ENCODE measurements around the gene CD58.

Gene CD58

DNA sequence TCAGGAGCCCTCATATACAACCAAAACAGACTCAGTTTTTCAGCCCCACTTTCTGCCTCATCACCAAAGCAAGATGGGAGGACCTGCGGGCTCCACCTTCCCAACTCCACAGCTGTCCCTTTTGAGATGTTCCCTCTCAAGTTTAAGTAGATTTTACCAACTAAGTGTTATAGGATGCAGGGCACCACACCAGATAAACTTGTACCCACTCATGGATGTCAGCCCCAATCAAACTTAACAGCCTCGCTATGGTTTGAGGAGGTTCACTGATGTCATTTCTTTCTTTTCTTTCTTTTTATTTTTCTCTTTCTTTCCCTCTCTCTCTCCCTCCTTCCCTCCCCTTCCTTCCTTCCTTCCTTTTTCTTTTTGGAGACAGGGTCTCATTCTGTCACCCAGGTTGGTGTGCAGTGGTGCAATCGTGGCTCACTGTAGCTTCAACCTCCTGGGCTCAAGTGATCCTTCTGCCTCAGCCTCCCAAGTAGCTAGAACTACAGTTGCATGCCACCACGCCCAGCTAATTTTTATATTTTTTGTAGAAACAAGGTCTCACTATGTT lies 13.4 kb downstream of the CD58 start:
- TF ChIP-seq CTCF (IDR thresholded peaks at IDR 0.05): no peak

DNA sequence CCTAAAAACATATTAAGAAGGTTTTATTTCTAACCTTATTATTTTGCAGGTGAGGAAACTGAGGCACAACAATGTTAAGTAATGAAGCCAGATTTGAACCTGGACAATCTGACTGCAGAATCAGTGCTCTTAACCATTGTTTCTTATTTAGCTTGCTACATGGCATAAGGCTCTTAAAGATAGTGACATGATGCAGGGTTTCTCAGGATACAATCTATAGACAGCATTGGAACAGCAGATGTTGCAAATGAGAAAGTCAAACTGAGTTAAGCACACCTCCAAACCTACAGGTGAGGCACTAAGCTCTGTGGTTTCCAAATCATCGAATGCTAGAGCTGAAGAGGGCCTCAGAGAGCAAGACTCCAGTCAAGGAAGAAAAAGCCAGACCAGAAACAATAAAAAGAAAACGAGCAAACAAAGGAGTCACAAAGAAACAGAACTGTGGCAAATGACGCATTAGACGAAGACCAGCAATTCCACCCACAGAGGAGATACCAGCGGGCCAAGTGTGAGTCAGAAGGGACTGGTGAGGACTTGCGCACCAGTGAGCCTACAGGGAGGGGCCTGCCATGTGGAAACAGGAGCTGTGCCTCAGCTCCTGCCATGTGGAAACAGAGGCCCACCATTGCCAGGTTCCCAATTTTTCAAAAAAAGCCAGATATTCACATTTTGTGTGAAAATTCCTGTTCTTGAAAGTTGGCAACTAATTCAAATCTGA lies 14.4 kb downstream of the CD58 start:
- no peak for TF ChIP-seq CTCF (IDR thresholded peaks at IDR 0.05)

DNA sequence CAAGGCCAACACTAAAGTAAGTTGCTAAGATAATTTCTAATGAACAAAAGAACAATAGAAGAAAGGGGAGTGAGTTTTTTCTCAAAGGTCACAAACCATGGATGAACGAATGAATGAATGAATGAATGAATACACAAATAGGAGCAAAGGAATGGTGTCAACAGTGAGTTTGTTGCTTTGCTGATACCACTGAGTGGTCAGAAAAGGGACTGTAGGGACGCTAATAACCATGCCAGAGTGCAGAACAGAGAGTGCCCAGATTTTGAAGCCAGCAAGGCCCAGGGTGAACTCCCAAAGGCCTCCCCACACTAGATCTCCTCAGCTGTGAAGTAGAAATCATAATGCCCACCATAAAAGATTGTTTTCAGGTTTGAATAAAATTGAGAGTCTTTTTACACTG lies 15.9 kb downstream of the CD58 start:
- TF ChIP-seq CTCF (IDR thresholded peaks at IDR 0.05): no peak

GRCh38 chr1:116553386-116554115 lies 17.3 kb downstream of the CD58 start:
- no peak for TF ChIP-seq CTCF (IDR thresholded peaks at IDR 0.05)

DNA sequence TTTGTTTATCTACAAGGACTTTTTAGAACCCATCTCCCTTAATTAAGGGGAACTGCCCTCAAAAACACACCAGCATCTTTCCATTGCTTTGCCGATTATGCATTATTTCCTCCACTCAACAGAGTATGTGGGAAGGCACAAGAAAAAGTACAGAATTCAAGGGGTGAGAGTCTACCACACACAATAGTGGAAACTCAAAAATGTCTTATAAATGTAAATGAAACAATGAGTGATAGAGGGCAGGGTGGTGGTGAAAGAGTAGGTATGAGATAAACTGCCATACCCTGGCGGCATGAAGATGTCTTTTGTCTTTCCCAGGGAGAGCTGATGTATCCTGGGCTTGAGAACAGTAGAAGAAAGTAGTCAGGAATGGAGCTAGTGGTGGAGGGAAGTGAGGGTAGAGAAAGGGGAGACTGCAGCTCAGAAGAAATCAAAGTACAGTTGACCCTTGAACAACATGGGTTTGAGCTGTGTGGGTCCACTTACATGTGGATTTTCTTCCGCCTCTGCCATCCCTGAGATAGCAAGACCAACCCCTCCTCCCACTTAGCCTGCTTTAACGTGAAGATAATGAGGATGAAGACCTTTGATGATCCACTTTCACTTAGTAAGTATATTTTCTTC lies 24.4 kb downstream of the CD58 start:
- TF ChIP-seq CTCF (IDR thresholded peaks at IDR 0.05): no peak

DNA sequence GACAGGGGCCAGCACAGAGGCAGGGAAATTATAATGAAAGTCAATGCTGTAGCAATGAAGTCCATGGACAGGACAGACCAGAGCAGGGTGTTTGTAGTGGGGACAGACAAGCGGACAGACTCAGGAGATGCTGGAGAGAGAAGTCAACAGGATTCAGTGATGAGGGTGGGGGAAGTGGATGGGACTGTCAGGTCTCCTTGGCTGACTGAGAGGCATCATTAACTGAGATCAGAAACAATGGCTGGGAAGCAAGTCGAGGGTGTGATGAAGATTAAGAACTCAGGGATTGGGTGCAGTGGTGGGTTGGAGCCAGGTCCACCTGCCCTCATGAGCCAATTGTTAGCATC lies 25.5 kb downstream of the CD58 start:
- no peak for TF ChIP-seq CTCF (IDR thresholded peaks at IDR 0.05)

DNA sequence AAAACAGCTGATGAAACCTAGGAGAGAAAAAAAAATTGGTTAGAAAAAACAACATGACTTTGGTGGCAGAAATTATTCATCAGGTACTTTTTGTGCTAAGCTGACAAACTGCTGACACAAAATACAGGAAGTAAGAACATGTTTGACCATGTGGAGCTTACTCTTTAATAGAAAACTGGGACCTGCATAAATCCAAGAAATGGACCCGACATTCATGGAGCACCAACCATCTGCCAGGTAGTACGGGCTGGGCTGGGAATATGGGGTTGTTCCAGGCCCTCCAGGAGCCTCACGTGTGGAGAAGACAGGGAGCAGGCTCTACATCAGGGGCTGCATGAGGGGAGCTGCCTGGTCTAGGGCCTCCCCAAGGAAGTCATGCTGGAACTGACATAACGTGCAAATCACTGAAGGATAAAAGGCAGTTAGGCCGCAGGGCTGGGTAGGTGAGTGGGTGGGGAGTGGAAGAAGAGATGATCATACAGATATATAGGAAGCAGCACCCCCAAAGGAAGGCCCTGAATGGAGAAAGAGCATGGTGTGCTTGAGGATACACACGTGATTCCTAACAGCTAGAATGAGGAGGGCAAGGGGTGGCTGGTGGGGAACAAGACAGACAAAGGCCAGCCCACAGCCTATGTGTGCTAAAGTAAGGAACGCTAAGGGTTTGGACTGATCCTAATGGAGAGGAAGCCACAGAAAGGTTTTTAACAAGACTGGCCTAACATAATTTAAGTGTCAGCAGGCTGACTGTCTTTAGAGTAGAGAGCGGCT lies 26.1 kb downstream of the CD58 start:
- no peak for TF ChIP-seq CTCF (IDR thresholded peaks at IDR 0.05)

Measured in LNCAP (cell line).